Stimulated activated CD8-positive, alpha-beta memory T cell treated with anti-CD3 and anti-CD28 coated beads, Interleukin-4, amount 100 ng/mL, for 1 hour (primary cell): ENCODE measurements around the gene POU1F1.
"Not testable (repeated sequence)": the region's sequence is repeated elsewhere in the genome, so short reads cannot be mapped to it uniquely, and the experiment has no call there.

ENCODE experiments used
- DNase-seq, 2 donors: peaks; one replicate each; pipeline ENCODE4 v3.0.0-alpha.2; 2020; ENCODE audit warnings: low read depth in 2 of 2, low spot score in 1 of 2

Gene POU1F1

GRCh38 chr3:87260270-87260669, 16.1 kb downstream of the POU1F1 start:
- no peak for DNase-seq

- DNase-seq: no peak
Measured at GRCh38 chr3:87250009-87250408, 26.4 kb downstream of the POU1F1 start.

- no peak for DNase-seq
Measured at GRCh38 chr3:87248831-87249230, 27.6 kb downstream of the POU1F1 start.

GRCh38 chr3:87248231-87248630, 28.2 kb downstream of the POU1F1 start:
- not testable (repeated sequence) for DNase-seq

GRCh38 chr3:87247430-87247773, 29.0 kb downstream of the POU1F1 start:
- DNase-seq: no peak

GRCh38 chr3:87246662-87247429, 29.5 kb downstream of the POU1F1 start:
- DNase-seq: no peak

- no peak for DNase-seq
Measured at GRCh38 chr3:87236093-87236492, 40.3 kb downstream of the POU1F1 start.

- no peak for DNase-seq
Measured at GRCh38 chr3:87233805-87234204, 42.6 kb downstream of the POU1F1 start.

- no peak for DNase-seq
Measured at GRCh38 chr3:87229113-87229512, 47.3 kb downstream of the POU1F1 start.

GRCh38 chr3:87228316-87228715, 48.1 kb downstream of the POU1F1 start:
- no peak for DNase-seq

- no peak for DNase-seq
Measured at GRCh38 chr3:87227835-87228144, 48.6 kb downstream of the POU1F1 start.

- DNase-seq: peak; percentile 85 to 87
Measured at GRCh38 chr3:87227104-87227834, 49.1 kb downstream of the POU1F1 start, which contains the start of gene CHMP2B. TSS of gene CHMP2B (plus strand) at chr3:87227309. CDS start at chr3:87227523, 214 bp downstream.

- no peak for DNase-seq
Measured at GRCh38 chr3:87225659-87226058, 50.7 kb downstream of the POU1F1 start.

GRCh38 chr3:87219611-87220010, 56.8 kb downstream of the POU1F1 start:
- DNase-seq: no peak

- DNase-seq: no peak
Measured at GRCh38 chr3:87218560-87218959, 57.8 kb downstream of the POU1F1 start.
